HUES6 (cell line): ENCODE measurements around the gene FAF1.

Experiments
- H3K27ac ChIP-seq: 2 replicates; pipeline ENCODE4 v1.7.0; 2013; ENCODE audit warnings: low read depth, mild to moderate bottlenecking, low read length, inconsistent platforms
- H3K27me3 ChIP-seq: 2 replicates; pipeline ENCODE4 v1.6.1; 2013; ENCODE audit warnings: low read length; ENCODE audit not compliant: control insufficient read depth, insufficient read depth
- H3K36me3 ChIP-seq: 2 replicates; pipeline ENCODE4 v1.6.1; 2013; ENCODE audit warnings: low read length; ENCODE audit not compliant: control insufficient read depth, insufficient read depth
- H3K4me1 ChIP-seq: 2 replicates; pipeline ENCODE4 v1.6.1; 2013; ENCODE audit warnings: low read length; ENCODE audit not compliant: control insufficient read depth, insufficient read depth
- H3K4me3 ChIP-seq: 2 replicates; pipeline ENCODE4 v1.5.1; 2013; ENCODE audit warnings: low read depth, low read length
- H3K9ac ChIP-seq: one replicate; pipeline ENCODE4 v1.6.1; 2013; ENCODE audit warnings: mild to moderate bottlenecking, low read length
- H3K9me3 ChIP-seq: 2 replicates; pipeline ENCODE4 v1.6.1; 2013; ENCODE audit warnings: low read depth, low read length; ENCODE audit not compliant: control insufficient read depth, insufficient read depth

Gene FAF1

GRCh38 chr1:50970931-50971582 is 11.0 kb upstream of the FAF1 start:
- H3K4me1 ChIP-seq, result peaks cover 15% of the 10 kb centered on the region; the same call in 1 of the 2 replicates
- H3K27me3 ChIP-seq, result peaks cover 98% of the 10 kb centered on the region
- no peak overlapping the region for H3K4me3 ChIP-seq
- no peaks in the 10 kb centered on the region for H3K9me3 ChIP-seq
- no peak overlapping the region for H3K27ac ChIP-seq
- H3K36me3 ChIP-seq, result no peaks in the 10 kb centered on the region
- no peak overlapping the region for H3K9ac ChIP-seq

DNA sequence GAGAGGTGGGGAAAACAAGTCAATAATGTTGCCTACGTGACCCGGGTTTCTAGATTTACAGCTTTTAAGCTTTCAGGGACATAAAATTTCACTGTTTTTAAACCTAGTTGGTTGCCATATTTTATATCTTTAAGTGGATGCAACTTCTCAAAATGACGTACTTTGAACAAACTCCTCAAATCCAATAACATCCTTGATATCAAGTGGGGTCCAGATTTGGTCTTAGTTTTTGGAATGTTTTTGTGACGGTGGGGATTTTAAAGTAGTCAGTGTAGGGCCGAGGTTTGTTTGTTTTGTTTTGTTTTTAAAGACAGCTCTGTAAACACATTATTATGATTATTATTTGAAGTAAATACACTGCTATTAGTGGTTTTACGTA is 10.4 kb upstream of the FAF1 start:
- Histone ChIP-seq H3K36me3 (no peaks in the 10 kb centered on the region), H3K27me3 (peaks cover 98% of the 10 kb centered on the region), H3K4me3 (peak overlapping the region; percentile 78), H3K9me3 (no peaks in the 10 kb centered on the region), H3K9ac (no peak overlapping the region), H3K4me1 (peaks cover 13% of the 10 kb centered on the region; the same call in 1 of the 2 replicates), H3K27ac (no peak overlapping the region)

DNA sequence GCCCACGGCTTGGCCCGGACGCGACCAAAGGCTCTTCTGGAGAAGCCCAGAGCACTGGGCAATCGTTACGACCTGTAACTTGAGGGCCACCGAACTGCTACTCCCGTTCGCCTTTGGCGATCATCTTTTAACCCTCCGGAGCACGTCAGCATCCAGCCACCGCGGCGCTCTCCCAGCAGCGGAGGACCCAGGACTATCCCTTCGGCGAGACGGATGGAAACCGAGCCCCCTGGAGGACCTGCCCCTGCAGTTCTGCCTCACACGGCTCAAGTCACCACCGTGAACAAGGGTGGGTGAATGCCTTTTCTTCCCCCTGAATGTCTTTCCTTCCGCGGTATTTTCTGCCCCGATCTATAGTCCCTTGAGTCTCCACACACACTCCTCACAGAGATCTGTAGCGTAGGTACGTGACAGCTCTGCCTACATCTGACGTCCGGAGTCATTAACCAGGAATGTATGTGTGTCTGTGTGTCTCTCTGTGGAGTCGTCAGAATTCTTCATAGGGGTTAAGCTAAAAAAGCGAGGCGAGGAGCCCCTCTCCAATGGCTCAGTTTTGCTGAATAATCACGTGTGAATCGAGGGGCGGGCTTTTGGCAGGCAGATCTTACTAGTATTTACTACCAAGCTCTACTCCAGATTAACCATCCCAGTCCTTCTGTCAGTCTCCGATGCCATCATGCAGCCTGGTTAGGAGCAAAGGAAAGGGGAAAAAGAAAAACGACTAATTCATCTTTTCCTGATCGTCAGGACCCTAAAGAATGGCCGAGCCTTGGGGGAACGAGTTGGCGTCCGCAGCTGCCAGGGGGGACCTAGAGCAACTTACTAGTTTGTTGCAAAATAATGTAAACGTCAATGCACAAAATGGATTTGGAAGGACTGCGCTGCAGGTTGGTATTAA is 9.8 kb upstream of the FAF1 start, which contains the start of gene CDKN2C:
CDKN2C (plus strand) TSS at position 635 of the 898 bp plus-strand sequence; CDS start at position 759, 124 bp downstream.
- H3K9ac ChIP-seq, result no peak within 1 kb of the TSS
- peaks cover 13% of the 10 kb centered on the region; the same call in 1 of the 2 replicates for H3K4me1 ChIP-seq
- no peaks in the 10 kb centered on the region for H3K36me3 ChIP-seq
- peak within 1 kb of the TSS; percentile 78 for H3K4me3 ChIP-seq
- no peaks in the 10 kb centered on the region for H3K9me3 ChIP-seq
- H3K27me3 ChIP-seq, result peaks cover 97% of the 10 kb centered on the region
- H3K27ac ChIP-seq, result no peak within 1 kb of the TSS

GRCh38 chr1:50968821-50969610 is 8.9 kb upstream of the FAF1 start:
- no peak overlapping the region for H3K27ac ChIP-seq
- peaks cover 97% of the 10 kb centered on the region for H3K27me3 ChIP-seq
- peak overlapping the region; percentile 78 for H3K4me3 ChIP-seq
- no peak overlapping the region for H3K9ac ChIP-seq
- H3K9me3 ChIP-seq, result no peaks in the 10 kb centered on the region
- H3K36me3 ChIP-seq, result no peaks in the 10 kb centered on the region
- H3K4me1 ChIP-seq, result peaks cover 13% of the 10 kb centered on the region; the same call in 1 of the 2 replicates

- Histone ChIP-seq H3K27ac (no peak overlapping the region), H3K27me3 (peaks cover 95% of the 10 kb centered on the region)
These were observed 8.2 kb upstream of the FAF1 start for GRCh38 chr1:50968158-50968820.

GRCh38 chr1:50967416-50968157 is 7.5 kb upstream of the FAF1 start:
- Histone ChIP-seq H3K4me1 (0 out of 2 replicates have a peak, but pooled peaks cover 9% of the 10 kb centered on the region), H3K27me3 (peaks cover 88% of the 10 kb centered on the region), H3K4me3 (peak overlapping the region; percentile 78), H3K9ac (no peak overlapping the region), H3K9me3 (no peaks in the 10 kb centered on the region), H3K36me3 (no peaks in the 10 kb centered on the region), H3K27ac (no peak overlapping the region)

More at GRCh38 chr1:50968158-50968820, 8.2 kb upstream of the FAF1 start:
- Histone ChIP-seq H3K4me1 (0 out of 2 replicates have a peak, but pooled peaks cover 9% of the 10 kb centered on the region), H3K36me3 (no peaks in the 10 kb centered on the region), H3K9ac (peak overlapping the region; percentile 55), H3K4me3 (peak overlapping the region; percentile 78), H3K9me3 (no peaks in the 10 kb centered on the region)

- Histone ChIP-seq H3K9ac (no peak overlapping the region), H3K27ac (no peak overlapping the region)
These were observed 6.9 kb upstream of the FAF1 start for GRCh38 chr1:50966991-50967390.

DNA sequence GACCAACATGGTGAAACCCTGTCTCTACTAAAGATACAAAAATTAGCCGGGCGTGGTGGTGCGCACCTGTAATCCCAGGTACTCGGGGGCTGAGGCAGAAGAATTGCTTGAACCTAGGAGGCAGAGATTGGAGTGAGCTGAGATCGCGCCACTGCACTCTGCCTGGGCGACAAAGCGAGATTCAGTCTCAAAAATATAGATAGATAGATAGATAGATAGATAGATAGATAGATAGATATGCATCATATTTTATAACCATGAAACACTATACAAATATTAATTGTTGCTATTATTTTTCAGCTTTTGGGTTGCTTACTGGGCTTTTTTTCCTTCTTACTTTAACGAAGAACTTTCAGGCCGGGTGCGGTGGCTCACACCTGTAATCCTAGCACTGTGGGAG is 4.8 kb upstream of the FAF1 start:
- Histone ChIP-seq H3K9me3 (no peaks in the 10 kb centered on the region), H3K9ac (no peak overlapping the region), H3K36me3 (no peaks in the 10 kb centered on the region), H3K27ac (no peak overlapping the region), H3K4me3 (no peak overlapping the region), H3K27me3 (peaks cover 61% of the 10 kb centered on the region), H3K4me1 (0 out of 2 replicates have a peak, but pooled peaks cover 4% of the 10 kb centered on the region)

More at GRCh38 chr1:50966991-50967390, 6.9 kb upstream of the FAF1 start:
- Histone ChIP-seq H3K27me3 (peaks cover 82% of the 10 kb centered on the region), H3K4me3 (no peak overlapping the region), H3K9me3 (no peaks in the 10 kb centered on the region), H3K36me3 (no peaks in the 10 kb centered on the region), H3K4me1 (0 out of 2 replicates have a peak, but pooled peaks cover 9% of the 10 kb centered on the region)

GRCh38 chr1:50959303-50959912 is 659 bp downstream of the FAF1 start:
- Histone ChIP-seq H3K9me3 (no peaks in the 10 kb centered on the region), H3K27me3 (peaks cover 9% of the 10 kb centered on the region), H3K4me1 (peaks cover 5% of the 10 kb centered on the region; the same call in 1 of the 2 replicates), H3K36me3 (no peaks in the 10 kb centered on the region), H3K4me3 (peak overlapping the region; percentile 99), H3K9ac (peak overlapping the region; percentile 86), H3K27ac (no peak overlapping the region)
